Astrocyte (in vitro differentiated cells and primary cell): ENCODE measurements around the gene TOB1. TPM values are rescaled to one million over a fixed set of nuclear protein-coding genes. Genes with fewer than 3 reads are reported as not detected.

Experiments
- DNase-seq: peaks from one replicate; pipeline ENCODE4 v3.0.0-alpha.2; 2010; ENCODE audit warnings: low read depth
- FAIRE-seq: peaks from 2 replicates; lab custom pipeline; 2011; peaks lifted over from hg19 to GRCh38; lab: Jason Lieb, UNC
- H2AFZ ChIP-seq: 2 replicates; pipeline ENCODE4 v1.6.0; 2012; ENCODE audit warnings: low read depth, low read length, inconsistent platforms
- H3K27ac ChIP-seq: 2 replicates; pipeline ENCODE4 v1.5.1; 2011; ENCODE audit warnings: low read depth, low read length, inconsistent platforms
- H3K27me3 ChIP-seq: 2 replicates; pipeline ENCODE4 v1.6.0; 2011; ENCODE audit warnings: low read length, inconsistent platforms; ENCODE audit not compliant: insufficient read depth
- H3K36me3 ChIP-seq: 2 replicates; pipeline ENCODE4 v1.5.1; 2011; ENCODE audit warnings: low read length, inconsistent platforms; ENCODE audit not compliant: insufficient read depth
- H3K4me1 ChIP-seq: 2 replicates; pipeline ENCODE4 v1.5.1; 2011; ENCODE audit warnings: low read length, inconsistent platforms; ENCODE audit not compliant: insufficient read depth
- H3K4me2 ChIP-seq: 2 replicates; pipeline ENCODE4 v1.6.0; 2012; ENCODE audit warnings: low read length, inconsistent platforms
- H3K4me3 ChIP-seq: 2 replicates; pipeline ENCODE4 v1.5.1; 2011; ENCODE audit warnings: low read depth, mild to moderate bottlenecking, low read length, inconsistent platforms; ENCODE audit not compliant: insufficient read depth
- H3K79me2 ChIP-seq: 2 replicates; pipeline ENCODE4 v1.6.0; 2012; ENCODE audit warnings: mild to moderate bottlenecking, low read length, inconsistent platforms; ENCODE audit not compliant: insufficient read depth
- H3K9ac ChIP-seq: 2 replicates; pipeline ENCODE4 v1.6.0; 2012; ENCODE audit warnings: mild to moderate bottlenecking, low read length, inconsistent platforms
- H3K9me3 ChIP-seq: 2 replicates; pipeline ENCODE4 v1.5.1; 2012; ENCODE audit warnings: low read depth, mild to moderate bottlenecking, low read length, inconsistent platforms; ENCODE audit not compliant: insufficient read depth
- H4K20me1 ChIP-seq: 2 replicates; pipeline ENCODE4 v1.6.0; 2012; ENCODE audit warnings: low read length, inconsistent platforms; ENCODE audit not compliant: insufficient read depth
- H3K27ac Mint-ChIP-seq: one replicate; pipeline ENCODE4 v1.8.0; 2021; ENCODE audit warnings: mild to moderate bottlenecking, mixed read lengths; ENCODE audit not compliant: unreplicated experiment
- H3K27me3 Mint-ChIP-seq: one replicate; pipeline ENCODE4 v1.8.0; 2021; ENCODE audit warnings: low read depth, mixed read lengths; ENCODE audit not compliant: unreplicated experiment
- H3K36me3 Mint-ChIP-seq: one replicate; pipeline ENCODE4 v1.8.0; 2021; ENCODE audit warnings: low read depth, mixed read lengths; ENCODE audit not compliant: unreplicated experiment
- H3K4me1 Mint-ChIP-seq: one replicate; pipeline ENCODE4 v1.8.0; 2021; ENCODE audit warnings: low read depth, mixed read lengths; ENCODE audit not compliant: unreplicated experiment
- H3K4me3 Mint-ChIP-seq: one replicate; pipeline ENCODE4 v1.8.0; 2021; ENCODE audit warnings: mild to moderate bottlenecking, moderate library complexity, mixed read lengths; ENCODE audit not compliant: unreplicated experiment
- H3K9me3 Mint-ChIP-seq: one replicate; pipeline ENCODE4 v1.8.0; 2021; ENCODE audit warnings: mild to moderate bottlenecking, mixed read lengths; ENCODE audit not compliant: unreplicated experiment
- CTCF ChIP-seq: IDR thresholded peaks from 2 replicates; pipeline ENCODE4 v1.5.1; 2011; ENCODE audit warnings: low read depth, mild to moderate bottlenecking, inconsistent platforms, low read length, moderate library complexity; ENCODE audit not compliant: insufficient read depth
- EZH2 ChIP-seq: IDR thresholded peaks from 2 replicates; pipeline ENCODE4 v1.6.1; 2012; ENCODE audit warnings: mild to moderate bottlenecking, low read length, inconsistent platforms; ENCODE audit not compliant: insufficient read depth
- total RNA-seq: library from RNA; stranded (reverse); gene quantifications from 2 replicates; pipeline ENCODE4 v1.2.1, GENCODE V29; 2021

TOB1 gene
- total RNA-seq, 1 donor from 2014 or later, result 71.6 TPM

DNA sequence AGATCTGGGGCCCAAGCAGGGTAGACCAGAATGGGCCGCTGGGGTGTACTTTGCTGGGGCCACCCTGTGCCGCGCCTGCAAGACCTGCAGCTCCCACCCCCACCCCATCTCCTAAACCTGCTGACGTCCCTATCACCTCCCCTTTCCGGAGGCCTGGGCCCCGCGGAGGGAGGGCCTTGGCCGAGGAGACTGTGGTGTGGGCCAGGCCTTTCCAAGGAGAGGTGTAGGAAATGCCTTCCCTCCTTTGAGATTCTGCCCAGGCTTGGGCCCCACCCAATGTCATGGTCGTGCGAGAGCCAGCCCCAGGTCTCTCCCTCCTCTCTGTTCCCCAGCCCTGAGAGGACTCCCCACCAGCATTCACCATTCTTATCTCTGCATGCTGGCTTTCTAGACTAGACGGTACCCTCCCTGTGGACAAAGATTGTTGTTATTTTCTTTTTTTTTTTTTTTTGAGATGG, 34.7 kb downstream of the TOB1 start:
- Mint-ChIP-seq H3K36me3 (no peaks in the 10 kb centered on the region), H3K9me3 (no peaks in the 10 kb centered on the region), H3K27ac (no peak overlapping the region), H3K27me3 (peaks cover 11% of the 10 kb centered on the region), H3K4me3 (no peak overlapping the region), H3K4me1 (peaks cover 15% of the 10 kb centered on the region)
- H3K9me3 ChIP-seq, result no peaks in the 10 kb centered on the region
- no peak overlapping the region for H2AFZ ChIP-seq
- no peak overlapping the region for H3K4me3 ChIP-seq
- no peaks in the 10 kb centered on the region for H4K20me1 ChIP-seq
- H3K4me2 ChIP-seq, result no peak overlapping the region
- H3K9ac ChIP-seq, result no peak overlapping the region
- no peak overlapping the region for H3K27ac ChIP-seq
- DNase-seq, result no peak
- FAIRE-seq, result no peak
- peaks cover 2% of the 10 kb centered on the region for H3K27me3 ChIP-seq
- peaks cover 10% of the 10 kb centered on the region for H3K4me1 ChIP-seq
- H3K36me3 ChIP-seq, result no peaks in the 10 kb centered on the region
- no peak for TF ChIP-seq CTCF
- TF ChIP-seq EZH2, result no peak
- H3K79me2 ChIP-seq, result no peaks in the 10 kb centered on the region

DNA sequence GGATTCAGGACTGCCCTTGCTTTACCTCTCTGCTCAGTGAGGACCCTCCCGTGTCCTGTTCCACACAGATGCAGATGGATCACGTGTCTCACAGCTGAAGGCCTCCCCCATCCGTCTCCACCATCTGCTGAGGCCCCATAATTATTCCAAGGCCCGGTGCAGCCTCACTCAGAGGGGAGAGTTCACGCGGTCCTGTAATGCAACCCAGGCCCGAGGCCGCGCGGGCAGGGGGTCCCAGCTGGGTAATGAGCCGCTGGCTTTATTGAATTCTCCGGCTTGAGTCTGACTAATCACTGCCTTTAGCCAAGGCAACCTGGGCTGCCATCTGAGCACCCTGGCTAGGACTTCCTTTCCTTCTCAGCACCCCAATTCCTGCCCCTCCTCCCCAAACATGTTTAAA, 35.2 kb downstream of the TOB1 start:
- peaks cover 2% of the 10 kb centered on the region for H3K27me3 ChIP-seq
- no peaks in the 10 kb centered on the region for H4K20me1 ChIP-seq
- Mint-ChIP-seq H3K4me3 (no peak overlapping the region), H3K27me3 (peaks cover 11% of the 10 kb centered on the region), H3K36me3 (no peaks in the 10 kb centered on the region), H3K4me1 (peaks cover 15% of the 10 kb centered on the region), H3K27ac (no peak overlapping the region), H3K9me3 (no peaks in the 10 kb centered on the region)
- DNase-seq, result no peak
- no peaks in the 10 kb centered on the region for H3K9me3 ChIP-seq
- no peak overlapping the region for H3K4me3 ChIP-seq
- no peak overlapping the region for H2AFZ ChIP-seq
- H3K27ac ChIP-seq, result no peak overlapping the region
- no peaks in the 10 kb centered on the region for H3K79me2 ChIP-seq
- H3K4me1 ChIP-seq, result peaks cover 10% of the 10 kb centered on the region
- TF ChIP-seq EZH2 (no peak), CTCF (no peak)
- H3K9ac ChIP-seq, result no peak overlapping the region
- H3K4me2 ChIP-seq, result no peak overlapping the region
- no peaks in the 10 kb centered on the region for H3K36me3 ChIP-seq
- FAIRE-seq, result no peak

- Histone ChIP-seq H3K9me3 (no peaks in the 10 kb centered on the region), H2AFZ (no peak overlapping the region), H3K79me2 (no peaks in the 10 kb centered on the region), H3K4me2 (no peak overlapping the region), H3K36me3 (no peaks in the 10 kb centered on the region), H3K27me3 (peaks cover 2% of the 10 kb centered on the region), H3K9ac (no peak overlapping the region), H4K20me1 (no peaks in the 10 kb centered on the region), H3K4me3 (no peak overlapping the region), H3K27ac (no peak overlapping the region), H3K4me1 (peaks cover 10% of the 10 kb centered on the region)
- Mint-ChIP-seq H3K4me1 (peaks cover 15% of the 10 kb centered on the region), H3K27ac (no peak overlapping the region), H3K9me3 (no peaks in the 10 kb centered on the region), H3K27me3 (peaks cover 11% of the 10 kb centered on the region), H3K4me3 (no peak overlapping the region), H3K36me3 (no peaks in the 10 kb centered on the region)
- DNase-seq (no peak), FAIRE-seq (no peak)
- TF ChIP-seq CTCF (no peak), EZH2 (no peak)
Observed at GRCh38 chr17:50830352-50830751, 35.8 kb downstream of the TOB1 start.
